ENCODE measurements around the gene FAM171A1. TPM values are rescaled to one million over a fixed set of nuclear protein-coding genes. Genes with fewer than 3 reads are reported as not detected.

Gene FAM171A1
- total and polyA plus RNA-seq, 2 donors (not counting 1 experiment from before 2014, with no cell fraction given) = 0.09 TPM; not detected in 1

- Histone ChIP-seq H3K79me2 (ENCODE audit: control insufficient read depth, insufficient read depth, low read length) (no peaks in the 10 kb centered on the region), H3K9ac (ENCODE audit: low read length) (no peak overlapping the region), H3K27ac (ENCODE audit: low read length in 2 of 2) (no peak overlapping the region), H2AFZ (ENCODE audit: insufficient read depth, low read depth, low read length, poor library complexity, severe bottlenecking) (no peak overlapping the region), H3K4me3 (ENCODE audit: control extremely low read depth in 1 of 5, extremely low read depth in 1 of 5, insufficient read depth in 1 of 5, low read depth in 2 of 5, low read length in 4 of 5) (no peak overlapping the region), H3K9me3 (ENCODE audit: control extremely low read depth in 1 of 3, control insufficient read depth in 2 of 3, insufficient read depth in 1 of 3, low read length in 2 of 3) (peaks cover 0 to 3% (median 0%) of the 10 kb centered on the region in 3 donors), H3K27me3 (replicated peaks in 1 of 4; ENCODE audit: control extremely low read depth in 1 of 4, control insufficient read depth in 3 of 4, insufficient read depth in 4 of 4, low read length in 3 of 4) (peaks cover 0 to 5% (median 0%) of the 10 kb centered on the region in 4 experiments), H3K36me3 (replicated peaks in 1 of 2; ENCODE audit: control extremely low read depth in 1 of 2, control insufficient read depth in 1 of 2, extremely low read depth in 1 of 2, insufficient read depth in 2 of 2, low read length in 1 of 2) (no peaks in the 10 kb centered on the region), H3K4me1 (ENCODE audit: control insufficient read depth in 2 of 2, insufficient read depth in 2 of 2, low read length in 2 of 2) (no peaks in the 10 kb centered on the region), H4K20me1 (ENCODE audit: control insufficient read depth, insufficient read depth, low read length, poor library complexity, severe bottlenecking) (no peaks in the 10 kb centered on the region), H3K4me2 (replicated peaks; ENCODE audit: low read depth, low read length, poor library complexity, severe bottlenecking) (no peak overlapping the region)
- no peaks in the 10 kb centered on the region for H3K4me1 Mint-ChIP-seq
- TF ChIP-seq EZH2 (IDR thresholded peaks at IDR 0.05; ENCODE audit: borderline replicate concordance, insufficient read depth, low read depth, low read length, poor library complexity, severe bottlenecking) (no peak), CTCF (IDR thresholded peaks at IDR 0.05) (no peak)
- H3K4me3 Mint-ChIP-seq = no peak overlapping the region
- ATAC-seq (ENCODE audit: low read depth) = no peak
- H3K27me3 Mint-ChIP-seq = peaks cover 22% of the 10 kb centered on the region
- intact Hi-C loops (cut with micrococcal nuclease) = no loop called here
- no CpG with 5 or more reads among the region's 4 CpGs for WGBS (ENCODE audit: insufficient coverage)
- no peak for DNase-seq
- no peak overlapping the region for H3K27ac Mint-ChIP-seq
- ChIA-PET POLR2A (no interaction called here), CTCF (no interaction called here)
- H3K9me3 Mint-ChIP-seq (ENCODE audit: insufficient read depth) = no peaks in the 10 kb centered on the region
Measured at GRCh38 chr10:15336211-15336610, 34.9 kb downstream of the FAM171A1 start.

GRCh38 chr10:15335508-15335907, 35.6 kb downstream of the FAM171A1 start:
- Histone ChIP-seq H4K20me1 (ENCODE audit: control insufficient read depth, insufficient read depth, low read length, poor library complexity, severe bottlenecking) (no peaks in the 10 kb centered on the region), H3K4me2 (replicated peaks; ENCODE audit: low read depth, low read length, poor library complexity, severe bottlenecking) (no peak overlapping the region), H3K27ac (ENCODE audit: low read length in 2 of 2) (no peak overlapping the region), H3K4me1 (ENCODE audit: control insufficient read depth in 2 of 2, insufficient read depth in 2 of 2, low read length in 2 of 2) (no peaks in the 10 kb centered on the region), H2AFZ (ENCODE audit: insufficient read depth, low read depth, low read length, poor library complexity, severe bottlenecking) (no peak overlapping the region), H3K27me3 (replicated peaks in 1 of 4; ENCODE audit: control extremely low read depth in 1 of 4, control insufficient read depth in 3 of 4, insufficient read depth in 4 of 4, low read length in 3 of 4) (peaks cover 0 to 3% (median 0%) of the 10 kb centered on the region in 4 experiments), H3K4me3 (ENCODE audit: control extremely low read depth in 1 of 5, extremely low read depth in 1 of 5, insufficient read depth in 1 of 5, low read depth in 2 of 5, low read length in 4 of 5) (no peak overlapping the region), H3K79me2 (ENCODE audit: control insufficient read depth, insufficient read depth, low read length) (no peaks in the 10 kb centered on the region), H3K9me3 (ENCODE audit: control extremely low read depth in 1 of 3, control insufficient read depth in 2 of 3, insufficient read depth in 1 of 3, low read length in 2 of 3) (peaks cover 0 to 3% (median 0%) of the 10 kb centered on the region in 3 donors), H3K9ac (ENCODE audit: low read length) (no peak overlapping the region), H3K36me3 (replicated peaks in 1 of 2; ENCODE audit: control extremely low read depth in 1 of 2, control insufficient read depth in 1 of 2, extremely low read depth in 1 of 2, insufficient read depth in 2 of 2, low read length in 1 of 2) (no peaks in the 10 kb centered on the region)
- ChIA-PET CTCF (no interaction called here), POLR2A (no interaction called here)
- DNase-seq (no peak), ATAC-seq (ENCODE audit: low read depth) (no peak)
- H3K4me3 Mint-ChIP-seq = no peak overlapping the region
- 50% methylated on average over 1 of the region's 2 CpGs for WGBS (ENCODE audit: insufficient coverage)
- intact Hi-C loops (cut with micrococcal nuclease) = no loop called here
- H3K27ac Mint-ChIP-seq = no peak overlapping the region
- H3K9me3 Mint-ChIP-seq (ENCODE audit: insufficient read depth) = no peaks in the 10 kb centered on the region
- TF ChIP-seq CTCF (IDR thresholded peaks at IDR 0.05) (no peak), EZH2 (IDR thresholded peaks at IDR 0.05; ENCODE audit: borderline replicate concordance, insufficient read depth, low read depth, low read length, poor library complexity, severe bottlenecking) (no peak)
- H3K4me1 Mint-ChIP-seq = no peaks in the 10 kb centered on the region
- peaks cover 18% of the 10 kb centered on the region for H3K27me3 Mint-ChIP-seq
